ENCODE results near the gene LAMC3. TPM values are rescaled to one million over a fixed set of nuclear protein-coding genes. Genes with fewer than 3 reads are reported as not detected.

Gene LAMC3
- total RNA-seq, 1 experiment from 2014 or later = not detected

DNA sequence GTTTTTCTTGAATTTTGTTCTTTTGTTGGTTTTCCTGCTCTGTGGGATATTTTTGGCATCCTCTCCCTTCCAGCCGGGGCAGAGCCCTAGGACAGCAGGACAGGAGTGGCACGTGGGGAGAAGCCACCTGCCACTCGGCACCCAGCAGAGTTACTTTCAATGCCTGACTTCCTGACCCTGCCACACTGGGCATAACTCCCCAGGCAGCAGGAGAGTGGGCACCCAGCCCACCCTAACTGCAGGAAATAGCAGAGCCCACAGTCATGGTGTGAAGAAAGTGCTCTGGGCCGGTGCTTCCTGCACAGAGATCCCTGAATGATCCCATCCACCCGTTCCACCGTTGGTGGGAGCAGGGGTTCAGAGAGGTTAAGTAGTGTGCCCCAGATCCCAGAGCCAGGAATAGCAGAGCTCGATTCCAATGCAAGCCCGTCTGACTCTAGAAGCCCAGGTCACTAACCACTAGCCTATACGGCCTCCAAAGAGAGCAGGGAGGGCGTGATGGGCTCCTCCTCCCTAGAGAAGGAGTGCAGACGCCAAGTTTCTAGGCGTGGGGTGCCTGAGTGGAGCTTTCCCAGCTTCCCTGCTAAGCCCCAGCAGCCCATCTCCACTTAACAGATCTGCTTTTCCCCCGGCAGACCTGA lies 108.3 kb downstream of the LAMC3 start:
- no peak for DNase-seq (ENCODE audit: low read depth)

DNA sequence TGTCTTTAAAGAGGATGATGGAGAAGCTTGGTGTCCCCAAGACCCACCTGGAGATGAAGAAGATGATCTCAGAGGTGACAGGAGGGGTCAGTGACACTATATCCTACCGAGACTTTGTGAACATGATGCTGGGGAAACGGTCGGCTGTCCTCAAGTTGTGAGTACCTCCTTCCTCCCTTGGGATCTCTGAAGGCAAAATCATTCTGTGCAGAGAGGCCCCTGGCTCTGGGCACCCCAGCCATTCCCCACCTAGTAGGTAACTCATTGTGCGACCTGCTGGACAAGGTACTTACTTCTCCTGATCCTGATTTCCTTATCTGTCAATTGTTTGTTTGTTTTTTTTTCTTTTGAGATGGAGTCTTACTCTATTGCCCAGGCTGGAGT lies 108.8 kb downstream of the LAMC3 start:
- DNase-seq (ENCODE audit: low read depth) = no peak

DNA sequence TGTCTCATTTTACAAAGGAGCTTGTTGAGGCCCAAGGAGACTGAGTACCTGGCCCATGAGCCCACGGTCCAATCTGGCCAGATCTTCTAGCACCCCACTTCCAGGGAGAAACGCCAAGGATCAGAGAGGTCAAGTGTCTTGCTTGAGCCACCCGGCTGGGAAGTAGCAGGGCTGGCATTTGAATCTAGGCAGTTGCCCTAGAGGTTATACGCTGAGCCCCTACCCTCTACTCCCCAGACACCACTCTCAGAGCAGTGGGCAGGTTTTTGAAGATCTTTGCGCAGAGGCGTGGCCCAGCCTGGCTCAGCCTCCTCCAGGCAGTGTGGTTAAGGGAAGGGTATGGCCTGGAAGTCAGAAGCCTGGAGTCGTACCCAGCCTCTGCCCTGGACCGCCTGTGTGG lies 110.6 kb downstream of the LAMC3 start:
- DNase-seq (ENCODE audit: low read depth) = no peak

DNA sequence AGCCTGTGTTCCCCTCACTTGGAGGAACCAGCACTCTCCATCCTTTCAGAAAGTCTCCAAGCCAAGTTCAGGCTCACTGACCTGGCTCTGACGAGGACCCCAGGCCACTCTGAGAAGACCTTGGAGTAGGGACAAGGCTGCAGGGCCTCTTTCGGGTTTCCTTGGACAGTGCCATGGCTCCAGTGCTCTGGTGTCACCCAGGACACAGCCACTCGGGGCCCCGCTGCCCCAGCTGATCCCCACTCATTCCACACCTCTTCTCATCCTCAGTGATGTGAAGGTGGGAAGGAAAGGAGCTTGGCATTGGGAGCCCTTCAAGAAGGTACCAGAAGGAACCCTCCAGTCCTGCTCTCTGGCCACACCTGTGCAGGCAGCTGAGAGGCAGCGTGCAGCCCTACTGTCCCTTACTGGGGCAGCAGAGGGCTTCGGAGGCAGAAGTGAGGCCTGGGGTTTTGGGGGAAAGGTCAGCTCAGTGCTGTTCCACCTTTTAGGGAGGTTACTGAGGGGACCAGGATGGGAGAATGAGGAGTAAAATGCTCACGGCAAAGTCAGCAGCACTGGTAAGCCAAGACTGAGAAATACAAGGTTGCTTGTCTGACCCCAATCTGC lies 111.8 kb downstream of the LAMC3 start:
- no peak for DNase-seq (ENCODE audit: low read depth)

DNA sequence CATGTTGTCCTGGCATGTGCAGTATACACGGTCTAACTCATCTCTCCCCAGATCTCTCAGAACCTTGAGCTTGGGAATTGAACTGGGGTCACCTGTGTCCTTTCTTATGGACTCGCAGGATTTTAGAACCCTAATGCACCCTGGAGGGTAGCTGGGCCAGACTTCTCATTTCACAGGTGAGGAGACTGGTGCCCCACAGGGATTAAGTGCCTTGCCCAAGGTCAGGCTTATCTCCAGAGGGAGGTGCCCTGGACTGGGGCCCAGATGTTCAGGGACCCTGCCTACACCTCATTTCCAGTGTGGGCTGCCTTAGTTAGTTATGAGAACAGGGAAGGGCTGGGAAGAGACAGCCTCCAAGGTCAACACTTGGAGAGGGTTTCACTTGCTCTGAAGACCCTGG lies 112.4 kb downstream of the LAMC3 start:
- no peak for DNase-seq (ENCODE audit: low read depth)

DNA sequence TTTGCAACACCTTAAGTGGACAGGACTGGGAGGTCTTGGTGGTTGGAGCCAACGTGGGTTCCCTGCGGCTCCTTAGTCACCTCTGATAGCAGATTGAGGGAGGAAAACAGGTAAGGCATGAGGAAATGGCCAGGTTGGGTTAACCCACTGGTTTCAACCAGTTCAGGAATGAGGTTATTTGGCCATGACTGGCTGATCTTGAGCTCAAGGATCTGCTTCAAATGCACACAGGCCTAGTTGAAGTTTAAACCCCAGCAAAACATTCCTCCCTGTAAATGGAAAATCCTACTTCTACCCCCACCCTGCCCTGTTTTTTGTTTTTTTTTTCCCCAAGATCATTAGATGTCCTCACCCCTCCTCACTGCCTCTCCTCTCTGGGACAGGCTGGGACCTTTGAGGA lies 113.2 kb downstream of the LAMC3 start:
- DNase-seq (ENCODE audit: low read depth) = no peak

DNA sequence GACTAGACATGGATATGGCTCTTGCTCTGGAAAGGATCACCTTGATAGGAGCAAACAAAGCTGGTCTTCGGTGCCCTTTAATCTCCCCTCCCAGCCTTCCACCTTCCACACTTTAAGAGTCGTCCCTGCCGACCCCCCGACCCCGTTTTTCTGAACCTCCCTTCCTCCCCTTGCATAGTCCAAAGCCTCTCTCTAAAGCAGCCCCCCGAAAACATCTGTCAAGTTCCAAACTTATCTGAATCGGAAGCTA lies 116.0 kb downstream of the LAMC3 start:
- DNase-seq (ENCODE audit: low read depth) = no peak

DNA sequence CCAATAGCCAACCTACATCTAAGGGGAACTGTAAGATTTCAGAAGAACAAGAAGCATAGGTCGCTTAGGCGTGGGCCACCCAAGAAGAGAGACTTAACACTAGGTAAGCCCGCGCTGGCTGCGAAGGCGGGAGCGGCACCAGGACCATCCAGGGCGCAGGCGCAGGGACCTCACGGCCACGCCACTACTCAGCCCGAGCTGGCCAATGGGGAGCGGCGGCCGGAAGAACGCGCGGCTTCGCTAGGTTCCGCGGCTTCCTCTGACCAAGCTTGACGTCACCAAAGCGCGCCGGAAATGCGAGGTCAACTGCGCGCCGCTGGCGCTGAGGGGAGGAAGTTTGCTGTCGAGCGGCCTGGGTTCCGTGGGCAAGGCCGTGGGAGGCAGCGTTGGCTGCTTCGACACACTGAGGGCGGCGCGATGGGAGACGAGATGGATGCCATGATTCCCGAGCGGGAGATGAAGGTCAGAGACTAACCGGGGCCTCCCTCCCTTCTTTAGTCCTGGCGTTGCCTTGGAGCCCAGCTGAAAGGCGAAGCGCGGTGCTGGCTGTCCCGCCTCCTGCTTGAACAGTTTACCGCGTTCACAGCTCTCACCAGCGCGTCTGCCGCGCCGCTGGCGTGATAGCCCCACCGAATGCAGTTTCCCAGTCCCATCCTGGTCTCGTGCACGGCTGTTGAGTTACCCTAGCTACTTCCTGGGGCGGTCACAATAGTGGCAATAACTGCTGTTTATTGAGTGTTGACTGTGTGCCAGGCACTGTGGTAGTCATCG lies 116.5 kb downstream of the LAMC3 start, which contains the start of gene NUP214:
NUP214 (plus strand) TSS at position 299 of the 771 bp plus-strand sequence; CDS start at position 418, 119 bp downstream.
- DNase-seq (ENCODE audit: low read depth) = peak; percentile 98

DNA sequence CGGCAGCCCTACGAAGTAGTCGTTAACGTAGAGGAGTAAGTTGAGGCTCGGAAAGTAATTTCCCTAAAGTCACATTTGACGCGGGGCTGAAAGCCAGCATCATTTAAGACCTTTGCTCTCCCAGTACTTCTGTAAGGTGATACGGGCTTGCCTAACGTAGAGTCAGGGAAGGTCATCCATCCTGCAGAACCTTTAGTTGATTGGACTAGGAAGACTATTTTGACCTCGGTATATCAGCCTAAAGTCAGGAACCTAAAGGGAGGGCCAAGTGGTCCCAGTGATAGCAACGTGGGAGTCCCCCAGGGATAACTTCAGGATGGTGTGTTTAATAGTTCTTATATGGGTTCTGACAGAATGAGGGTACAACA lies 117.1 kb downstream of the LAMC3 start:
- no peak for DNase-seq (ENCODE audit: low read depth)

DNA sequence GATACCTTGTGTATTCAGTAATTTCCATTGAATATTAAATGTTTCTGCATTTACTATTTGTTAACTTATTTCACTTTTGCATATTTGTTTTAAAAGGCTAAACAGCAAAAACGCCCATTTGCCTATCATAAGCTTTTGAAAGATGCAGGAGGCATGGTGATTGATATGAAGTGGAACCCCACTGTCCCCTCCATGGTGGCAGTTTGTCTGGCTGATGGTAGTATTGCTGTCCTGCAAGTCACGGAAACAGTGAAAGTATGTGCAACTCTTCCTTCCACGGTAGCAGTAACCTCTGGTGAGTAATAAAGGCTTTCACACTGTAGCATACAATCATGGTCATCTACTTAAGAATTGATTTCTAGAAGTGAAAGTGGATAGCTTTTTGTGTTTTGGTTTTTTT lies 120.2 kb downstream of the LAMC3 start:
- no peak for DNase-seq (ENCODE audit: low read depth)

DNA sequence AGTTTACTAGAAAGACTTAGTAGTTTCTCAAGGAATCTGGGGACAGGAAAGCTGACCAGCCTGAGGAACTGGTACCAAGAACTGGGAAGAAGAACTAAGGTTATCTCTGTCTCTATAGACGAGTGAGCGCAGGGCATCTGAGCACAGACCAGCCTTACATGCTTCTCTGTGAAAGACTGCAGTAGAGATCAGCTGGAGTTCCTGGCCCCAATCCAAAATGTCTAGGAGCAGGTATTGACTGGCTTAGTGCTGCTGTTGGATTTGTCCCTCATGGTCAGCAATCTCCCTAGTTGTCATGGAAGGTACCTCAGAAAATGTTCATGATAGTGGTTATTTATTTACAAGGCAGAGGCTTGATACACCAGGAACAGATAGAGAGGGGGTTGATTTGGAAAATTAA lies 129.7 kb downstream of the LAMC3 start:
- DNase-seq (ENCODE audit: low read depth) = no peak

DNA sequence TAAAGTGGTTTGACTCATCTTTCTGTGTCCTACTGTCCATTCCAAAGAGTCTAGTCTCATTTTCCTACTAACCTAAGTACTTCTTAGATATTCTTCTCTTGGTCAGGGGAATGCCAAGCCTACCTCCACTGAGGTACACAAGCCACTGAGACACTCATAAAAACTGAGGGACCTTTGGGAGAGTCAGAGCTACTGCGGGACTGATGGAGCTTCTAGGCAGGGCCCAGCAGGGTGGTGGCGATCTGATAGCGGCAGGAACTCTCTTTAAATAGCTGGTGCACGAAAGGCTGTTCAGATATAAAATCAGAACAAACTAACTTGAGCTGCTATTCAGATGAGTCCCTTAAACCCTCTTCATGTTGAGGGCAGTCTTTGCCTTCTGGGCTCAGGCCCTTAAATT lies 131.1 kb downstream of the LAMC3 start:
- DNase-seq (ENCODE audit: low read depth) = no peak

DNA sequence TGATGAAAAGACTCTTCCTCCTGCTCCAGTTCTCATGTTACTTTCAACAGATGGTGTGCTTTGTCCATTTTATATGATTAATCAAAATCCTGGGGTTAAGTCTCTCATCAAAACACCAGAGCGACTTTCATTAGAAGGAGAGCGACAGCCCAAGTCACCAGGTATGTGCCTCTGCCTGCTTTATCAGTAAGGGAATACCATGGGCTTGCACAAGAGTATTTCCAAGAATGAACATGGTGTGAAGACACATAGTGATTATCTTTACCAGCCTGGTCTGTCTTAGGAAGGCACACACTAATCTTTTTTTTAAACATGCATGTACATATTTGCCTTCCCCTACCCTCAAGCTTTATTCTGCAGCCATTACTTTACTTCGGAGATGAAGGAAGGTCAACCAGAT lies 131.6 kb downstream of the LAMC3 start:
- DNase-seq (ENCODE audit: low read depth) = no peak

DNA sequence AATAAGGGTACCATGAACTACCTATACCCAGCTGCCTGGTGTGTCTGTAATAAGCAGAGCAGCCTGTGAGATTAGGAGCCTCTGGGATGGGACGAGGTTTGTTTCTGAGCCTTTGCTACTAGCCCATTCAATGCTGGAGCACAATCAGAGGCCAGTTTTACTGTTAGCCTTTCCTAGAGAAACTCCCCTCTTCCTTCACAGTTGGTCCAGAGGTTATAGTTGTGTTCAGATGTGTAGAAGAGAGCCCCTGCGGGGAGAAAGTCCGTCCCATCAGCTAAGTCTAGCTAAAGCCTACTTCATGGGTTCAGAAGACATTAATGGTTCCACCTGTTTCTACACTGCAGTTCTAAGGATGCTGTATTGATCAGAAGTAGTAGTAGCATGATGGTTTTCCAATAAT lies 133.2 kb downstream of the LAMC3 start:
- DNase-seq (ENCODE audit: low read depth) = no peak

Other genes starting within 250 kb of the LAMC3 start
- 14.4 and 33.0 TPM in 2 replicates for gene ABL1, start 173.9 kb upstream of the LAMC3 start, total RNA-seq (2014; rRNA removed; shearing (Covaris generic))
- gene QRFP, start 112.4 kb upstream of the LAMC3 start, total RNA-seq (2014; rRNA removed; shearing (Covaris generic)) = not detected in 2 replicates
- 12.7 and 36.2 TPM in 2 replicates for gene FIBCD1, start 69.9 kb upstream of the LAMC3 start, total RNA-seq (2014; rRNA removed; shearing (Covaris generic))
- 1.4 and 2.1 TPM in 2 replicates for gene AIF1L, start 87.4 kb downstream of the LAMC3 start, total RNA-seq (2014; rRNA removed; shearing (Covaris generic))
- 15.7 and 22.7 TPM in 2 replicates for gene NUP214, start 116.4 kb downstream of the LAMC3 start, total RNA-seq (2014; rRNA removed; shearing (Covaris generic))